A204.1 (cell line): ENCODE data around the gene RPP25L.

ENCODE experiments used
- FAIRE-seq: peaks from 2 replicates; lab custom pipeline; 2012; peaks lifted over from hg19 to GRCh38; lab: Jason Lieb, UNC

RPP25L gene

DNA sequence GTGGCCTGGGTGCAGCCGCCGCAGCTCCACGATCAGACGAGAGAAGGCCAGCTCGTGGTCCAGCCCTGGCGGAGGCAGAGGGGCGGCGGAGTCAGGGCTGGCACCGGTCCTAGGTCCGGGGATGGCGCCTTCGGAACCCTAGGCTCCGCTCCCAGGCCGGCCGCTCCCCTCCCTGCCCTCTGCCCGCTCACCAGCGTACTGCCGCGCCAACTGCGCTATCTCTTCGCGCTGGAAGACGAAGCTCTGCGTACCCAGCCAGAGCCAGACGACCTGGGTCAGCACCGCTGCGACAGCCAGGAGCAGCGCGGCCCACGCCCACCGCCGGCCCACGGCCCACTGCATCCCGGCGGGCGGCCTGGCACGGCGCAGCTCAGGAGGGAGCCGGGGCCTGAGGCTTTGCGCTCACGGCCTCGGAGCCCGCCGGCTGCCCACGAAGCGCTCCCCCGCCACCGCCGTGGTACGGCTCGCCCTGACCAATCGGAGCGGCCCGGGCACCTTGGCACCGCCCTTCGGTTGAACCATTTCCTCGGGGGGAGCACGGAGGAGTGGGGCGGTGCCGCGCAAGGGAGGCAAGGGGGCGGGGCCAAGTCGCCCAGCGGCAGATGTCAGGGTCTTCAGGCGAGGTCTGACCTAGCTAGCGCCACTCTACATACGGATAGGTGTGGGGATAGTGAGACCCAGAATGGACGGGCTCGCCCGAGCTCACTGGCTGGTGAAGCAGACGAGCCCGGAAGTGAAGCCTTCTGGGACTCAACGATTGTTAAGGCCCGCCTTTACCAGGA lies 25.6 kb upstream of the RPP25L start, which contains the start of gene SIGMAR1:
Gene SIGMAR1, minus strand, starts transcription at position 432 of the 782 bp plus-strand sequence. Its CDS starts 90 bp downstream, at position 342.
- FAIRE-seq: no peak

DNA sequence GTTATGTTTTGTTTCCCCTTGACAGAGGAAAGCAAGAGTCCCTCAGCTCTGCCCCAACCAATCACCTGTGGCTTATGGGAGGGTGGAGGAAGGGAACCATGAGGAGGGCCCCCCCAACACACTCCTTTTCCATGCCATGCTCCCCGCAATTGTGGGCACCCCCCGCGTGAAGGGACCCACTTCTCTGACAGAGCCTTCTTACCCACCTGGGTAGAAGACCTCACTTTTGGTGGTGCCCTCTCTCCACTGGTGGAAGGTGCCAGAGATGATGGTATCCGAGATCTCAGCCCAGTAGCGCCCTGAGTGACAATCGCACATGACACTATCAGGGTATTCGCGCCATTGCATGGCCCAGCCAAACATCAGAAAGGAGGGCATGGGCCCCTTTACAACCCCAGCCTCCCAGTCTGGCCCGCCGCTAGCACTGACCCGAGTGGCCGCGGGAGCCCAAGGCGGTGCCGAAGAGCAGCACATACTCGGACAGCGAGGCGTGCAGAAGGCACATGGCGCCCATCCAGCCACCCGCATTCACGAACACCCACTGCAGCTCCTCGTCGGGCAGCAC lies 25.0 kb upstream of the RPP25L start:
- FAIRE-seq: no peak

DNA sequence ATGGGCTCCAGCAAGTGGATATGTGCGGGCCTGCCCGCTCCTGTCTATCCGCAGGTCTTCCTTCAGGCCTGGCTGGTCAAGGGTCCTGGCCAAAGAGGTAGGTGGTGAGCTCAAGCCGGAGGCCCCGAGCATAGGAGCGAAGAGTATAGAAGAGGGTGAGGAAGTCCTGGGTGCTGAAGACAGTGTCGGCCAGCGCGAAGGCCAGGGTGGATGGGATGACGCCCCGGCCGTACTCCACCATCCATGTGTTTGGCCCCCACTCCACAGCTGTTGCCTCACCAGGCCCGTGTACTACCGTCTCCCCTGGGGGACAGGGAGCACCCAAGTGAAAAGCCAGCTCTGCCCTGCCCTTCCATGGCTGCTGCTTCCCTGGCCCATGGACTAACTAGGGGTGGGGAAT lies 23.7 kb upstream of the RPP25L start:
- no peak for FAIRE-seq

DNA sequence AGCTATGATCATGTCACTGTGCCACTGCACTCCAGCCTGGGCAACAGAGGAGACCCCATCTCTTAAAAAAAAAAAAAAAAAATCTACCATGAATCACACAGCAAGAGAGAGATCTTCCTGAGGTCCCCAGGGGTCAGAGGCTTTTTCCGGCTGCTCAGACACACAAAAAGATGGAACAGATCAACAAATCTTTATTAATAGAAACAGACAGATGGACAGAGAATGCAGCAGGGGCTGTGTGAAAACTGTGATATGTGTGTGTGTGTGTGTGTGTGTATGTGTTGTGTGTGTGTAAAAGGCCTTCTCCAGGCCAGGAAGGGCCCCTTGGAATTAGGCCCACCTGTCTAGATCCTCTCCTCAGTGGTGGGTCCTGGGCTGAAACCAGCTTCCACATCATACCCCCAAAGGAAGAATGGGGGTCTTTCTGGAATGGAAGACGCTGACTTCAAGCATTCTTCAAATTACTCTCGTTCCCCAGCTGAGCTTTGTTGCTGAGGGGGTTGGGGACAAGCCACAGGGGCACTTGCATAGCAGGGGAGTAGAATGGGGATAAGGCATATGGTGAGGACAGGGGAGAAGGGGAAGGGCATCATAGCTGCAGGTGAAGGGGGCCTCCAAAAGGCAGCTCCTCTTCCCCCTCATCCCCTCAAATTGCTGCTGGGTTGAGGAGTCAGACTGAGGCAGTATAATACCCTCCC lies 22.8 kb upstream of the RPP25L start:
- no peak for FAIRE-seq

DNA sequence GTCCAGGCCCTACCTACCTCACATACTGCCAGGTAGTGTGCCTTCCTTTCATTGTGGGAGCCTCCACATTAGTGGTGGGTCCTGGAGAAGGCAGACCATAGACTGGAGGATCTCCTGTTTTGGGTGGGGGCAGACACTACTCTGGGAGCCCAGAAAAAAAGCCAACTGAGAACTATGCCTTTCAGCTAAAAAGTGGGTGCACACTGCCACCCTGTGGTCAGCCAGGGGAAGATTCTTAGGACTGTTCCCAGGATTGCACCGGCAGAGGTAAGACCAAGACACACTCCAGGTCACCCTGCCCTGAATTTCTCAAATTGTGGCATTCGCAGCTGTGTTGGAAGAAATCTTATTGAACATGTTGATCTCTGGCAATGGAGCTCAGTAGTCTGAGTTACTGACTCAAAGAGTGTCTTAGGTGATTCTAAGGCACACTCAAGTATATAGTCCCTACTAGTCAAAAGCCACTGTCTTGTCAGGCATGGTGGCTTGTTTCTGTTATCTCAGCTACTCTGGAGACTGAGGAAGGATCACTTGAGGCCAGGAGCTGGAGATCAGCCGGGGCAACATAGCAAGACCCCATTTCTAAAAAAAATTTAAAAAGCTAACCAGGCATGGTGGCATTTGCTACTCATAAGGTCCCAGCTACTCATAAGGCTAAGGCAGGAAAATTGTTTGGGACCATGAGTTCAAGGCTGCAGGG lies 22.1 kb upstream of the RPP25L start:
- peak; percentile 21 for FAIRE-seq

DNA sequence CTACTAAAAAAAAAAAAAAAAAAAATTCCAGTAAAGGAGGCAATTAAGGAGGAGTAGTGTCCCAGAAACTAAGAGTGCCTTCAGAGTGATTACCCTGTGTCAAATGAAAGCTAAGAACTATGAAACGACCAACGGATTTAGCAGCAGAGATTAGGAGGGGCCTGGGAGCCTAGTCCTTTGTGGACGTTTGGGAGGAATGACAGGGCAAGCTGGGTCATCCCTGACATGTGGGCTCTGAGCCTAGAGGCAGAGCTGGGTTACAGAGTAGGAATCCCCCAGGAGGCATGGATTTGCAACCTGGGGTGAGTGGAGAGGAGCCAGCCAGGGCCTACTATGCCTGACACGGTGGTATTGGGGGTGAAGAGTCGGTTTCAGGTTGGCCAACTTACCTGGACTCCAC lies 21.3 kb upstream of the RPP25L start:
- FAIRE-seq: no peak

DNA sequence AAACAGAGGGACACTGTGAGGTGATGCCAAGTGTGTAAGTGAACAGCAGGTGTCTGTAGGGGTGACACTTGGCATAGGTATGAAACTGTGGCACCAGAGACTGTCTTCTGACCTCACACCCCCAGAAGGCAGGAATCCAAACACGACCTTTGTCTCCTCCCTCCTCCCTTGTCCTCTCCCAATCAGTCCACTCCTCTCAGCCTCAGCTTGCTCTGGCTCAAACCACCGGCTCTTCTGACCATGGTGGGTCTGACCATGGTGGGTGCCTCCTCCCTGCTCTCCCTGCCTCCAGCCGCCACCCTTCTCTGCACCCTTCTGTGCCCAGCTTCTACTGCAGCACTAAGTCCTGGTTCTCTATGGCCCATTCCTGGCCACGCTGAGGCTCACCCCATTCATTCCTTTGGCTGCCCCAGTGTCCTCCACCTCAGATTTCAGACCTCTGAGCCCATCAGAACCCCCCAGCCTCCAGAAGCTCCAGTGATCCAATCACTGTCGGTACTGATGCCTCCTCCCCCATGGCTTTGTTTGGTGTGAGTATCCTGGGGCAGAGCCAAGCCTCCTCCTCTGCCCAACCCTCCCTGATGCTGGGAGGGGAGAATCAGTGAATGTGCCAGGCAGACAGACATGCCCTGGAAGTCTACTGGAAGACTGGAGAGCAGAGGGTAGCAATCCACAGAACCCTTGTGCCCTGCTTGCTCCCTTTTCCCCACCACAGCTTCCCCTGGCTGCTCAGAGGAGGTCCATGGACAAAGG lies 18.7 kb upstream of the RPP25L start:
- no peak for FAIRE-seq

DNA sequence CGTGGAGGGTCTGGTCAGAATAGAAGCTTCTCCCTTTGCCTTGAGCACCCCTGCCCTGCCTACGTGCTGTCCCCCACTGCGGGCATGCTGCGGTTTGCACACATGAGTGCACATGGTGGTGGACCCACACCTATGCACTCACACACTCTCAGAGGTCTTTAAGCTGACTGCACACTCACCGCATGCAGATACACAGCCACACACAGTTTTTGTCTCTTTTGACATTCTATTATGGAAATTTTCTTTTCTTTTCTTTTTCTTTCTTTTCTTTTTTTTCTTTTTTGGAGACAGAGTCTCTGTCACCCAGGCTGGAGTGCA lies 17.6 kb upstream of the RPP25L start:
- no peak for FAIRE-seq

DNA sequence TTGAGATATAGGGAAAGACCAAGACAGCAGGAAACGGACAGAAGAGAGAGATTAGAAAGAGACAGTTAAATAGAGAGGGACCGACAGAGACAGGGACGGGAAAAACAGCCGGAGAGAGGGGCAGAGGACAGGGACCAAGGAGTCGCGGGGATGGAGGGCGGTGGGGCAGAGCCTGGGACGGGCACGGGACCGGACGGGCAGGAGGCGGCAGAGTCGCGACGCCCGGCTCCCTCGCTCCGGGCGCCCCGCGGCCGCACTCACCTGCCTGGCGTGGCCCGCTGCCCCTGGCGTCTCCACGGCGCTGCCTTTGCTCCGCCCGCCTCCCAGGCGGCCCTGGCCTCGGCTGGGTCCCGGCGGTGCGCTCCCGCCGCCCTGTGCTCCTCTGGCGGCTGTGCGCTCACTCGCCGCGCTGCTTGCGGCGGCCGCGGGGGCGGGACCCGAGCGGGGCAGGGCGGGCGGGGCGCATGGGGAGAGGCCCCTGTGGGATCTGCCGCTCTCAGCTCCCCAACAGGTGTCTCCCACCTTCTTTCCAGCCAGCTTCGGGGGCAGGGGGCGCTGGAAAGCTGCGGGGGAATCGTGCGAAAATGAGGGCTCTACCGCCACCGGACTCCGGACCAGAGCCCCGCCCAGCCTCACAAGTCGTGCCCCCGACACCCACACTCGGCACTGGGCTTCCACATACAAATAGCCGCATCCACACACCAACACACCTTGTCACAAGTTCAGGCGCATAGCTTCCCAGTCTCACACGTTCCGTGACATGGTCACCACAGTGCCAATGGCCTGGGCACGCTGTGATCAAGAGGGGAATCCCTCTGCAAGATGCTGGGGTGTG lies 17.0 kb upstream of the RPP25L start, which contains the start of gene ARID3C:
Gene ARID3C, minus strand, starts transcription at position 411 of the 835 bp plus-strand sequence. CDS start 1,052 bp downstream, outside the sequence.
- no peak for FAIRE-seq

DNA sequence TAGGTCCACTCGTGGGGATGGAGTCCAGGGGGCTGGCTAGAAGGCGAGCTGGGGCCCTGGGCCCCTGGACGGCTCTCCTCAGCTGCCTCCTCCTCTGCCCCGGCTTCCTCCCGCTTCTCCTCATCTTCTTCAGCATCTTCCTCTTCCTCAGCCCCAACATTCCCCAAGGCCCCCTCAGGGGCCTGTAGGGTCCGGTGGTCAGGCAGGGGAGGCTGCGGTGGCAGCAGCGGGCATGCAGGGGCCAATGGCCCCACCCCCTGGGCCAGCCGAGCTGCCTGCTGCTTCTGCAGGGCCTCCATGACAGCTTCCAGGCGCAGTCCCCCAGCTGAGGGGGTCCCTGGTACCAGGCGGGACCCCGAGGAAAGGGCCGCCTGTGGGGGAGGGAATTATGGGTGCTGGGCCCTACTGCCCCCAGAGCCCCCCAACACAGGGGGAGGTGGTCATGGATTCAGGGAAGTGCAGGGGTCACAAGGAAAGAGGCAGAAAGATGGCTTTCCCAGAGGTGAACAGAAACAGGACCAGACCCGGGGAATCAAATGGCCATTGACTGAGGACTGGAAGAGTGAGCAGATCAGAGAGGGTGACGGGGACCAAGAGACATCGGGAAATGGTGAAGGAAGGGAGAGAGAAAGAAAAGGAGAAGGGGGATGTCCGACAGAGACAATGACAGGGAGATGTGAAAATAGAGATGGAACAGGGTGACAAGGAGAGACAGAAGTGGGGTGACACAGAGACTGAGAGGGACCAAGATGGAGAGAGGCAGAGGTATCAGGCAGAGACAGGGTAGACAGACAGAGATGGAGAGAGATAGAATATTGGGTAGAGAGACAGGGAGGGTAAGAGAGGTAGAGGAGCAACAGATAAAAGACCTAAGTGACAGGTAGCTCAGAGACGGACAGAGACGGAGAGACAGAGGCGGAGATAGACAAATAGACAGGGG lies 16.1 kb upstream of the RPP25L start:
- no peak for FAIRE-seq

DNA sequence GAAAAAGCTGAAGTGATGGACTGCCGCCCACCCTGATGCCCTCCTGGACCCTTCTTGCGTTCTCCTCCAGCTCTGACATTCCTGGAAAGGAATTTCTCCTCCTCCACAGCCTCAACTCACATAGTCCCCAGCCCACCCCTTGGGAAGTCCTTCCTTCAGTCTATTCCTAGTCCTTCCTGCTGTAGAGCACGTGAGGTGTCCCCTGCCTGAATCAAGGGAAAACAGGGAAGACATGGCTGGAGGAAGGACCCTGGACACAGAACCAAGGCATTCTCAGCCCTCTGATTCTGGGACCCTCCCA lies 13.2 kb upstream of the RPP25L start:
- FAIRE-seq: no peak

DNA sequence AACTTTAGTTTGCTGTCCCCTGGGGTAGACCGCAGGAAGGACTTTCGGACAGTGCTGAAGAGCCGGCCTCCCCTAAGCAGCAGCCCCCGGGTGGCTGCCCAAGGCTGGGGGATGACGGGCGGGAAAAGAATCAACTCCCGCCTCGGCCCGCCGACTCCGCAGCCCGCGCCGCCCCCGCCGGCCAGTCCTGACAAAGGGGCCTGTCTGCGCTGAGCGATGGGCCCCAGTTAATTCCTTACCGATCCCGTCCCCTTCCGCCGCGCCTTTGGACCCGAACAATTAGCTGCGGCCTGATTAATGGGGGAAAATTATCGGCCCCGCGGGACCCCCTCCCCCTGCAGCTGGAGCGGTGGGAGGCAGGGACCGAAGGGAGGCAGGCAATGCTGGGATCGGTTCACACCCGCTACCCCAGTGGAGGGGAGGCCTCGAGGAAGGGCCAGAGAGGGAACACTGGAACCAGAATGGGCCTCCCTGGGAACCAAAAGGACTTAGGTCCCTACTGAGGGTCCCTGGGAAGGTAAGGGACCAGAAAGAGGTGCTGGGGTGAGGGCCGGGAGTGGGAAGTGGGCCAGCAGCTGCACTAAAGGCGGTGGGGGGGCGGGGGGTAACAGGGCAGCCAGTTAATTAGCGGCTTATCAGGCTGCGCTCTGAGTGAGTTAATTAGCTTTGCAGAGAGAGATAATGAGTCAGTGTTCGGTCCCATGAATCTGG lies 12.7 kb upstream of the RPP25L start:
- no peak for FAIRE-seq

DNA sequence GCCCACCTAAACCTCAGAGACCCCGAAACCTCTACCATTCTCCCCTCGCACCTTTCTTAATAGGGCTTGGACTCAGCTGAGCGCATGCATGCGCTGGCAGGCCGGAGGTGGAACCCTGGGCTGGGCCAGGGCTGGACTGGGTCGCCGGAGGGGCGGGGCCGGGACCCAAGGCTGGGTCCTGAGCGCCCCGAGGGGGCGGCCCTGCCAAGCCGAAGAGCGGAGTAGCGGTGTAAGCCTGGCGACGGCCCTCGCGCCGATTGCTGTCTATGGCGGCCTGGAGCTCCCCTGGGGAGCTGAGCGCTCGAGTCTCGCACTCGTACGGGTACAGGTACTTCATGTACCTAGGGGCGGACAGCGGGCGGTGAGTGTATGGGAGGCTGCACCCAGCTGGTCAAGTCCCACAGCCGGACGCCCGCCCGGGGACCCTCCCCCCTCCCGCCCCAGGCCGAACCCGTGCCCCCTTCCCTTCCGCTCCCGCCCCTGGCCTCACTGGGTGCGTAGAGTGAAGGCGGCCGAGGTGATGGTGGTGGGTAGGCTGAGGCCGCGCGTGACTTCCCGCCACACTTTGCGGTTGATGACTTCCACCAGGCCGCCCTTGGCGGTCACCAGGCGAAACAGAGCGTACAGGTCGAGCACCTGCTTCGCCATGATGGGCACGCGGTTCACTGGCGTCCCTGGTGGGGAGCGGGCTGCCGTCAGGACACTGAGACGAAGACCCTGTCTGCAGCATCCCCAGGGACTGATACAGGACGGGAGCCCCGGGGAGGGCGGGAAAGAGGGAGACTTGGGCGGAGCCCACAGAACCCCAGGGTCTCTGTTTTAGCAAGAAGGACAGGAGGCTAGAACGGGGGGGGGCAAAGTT lies 11.7 kb upstream of the RPP25L start:
- FAIRE-seq: no peak

DNA sequence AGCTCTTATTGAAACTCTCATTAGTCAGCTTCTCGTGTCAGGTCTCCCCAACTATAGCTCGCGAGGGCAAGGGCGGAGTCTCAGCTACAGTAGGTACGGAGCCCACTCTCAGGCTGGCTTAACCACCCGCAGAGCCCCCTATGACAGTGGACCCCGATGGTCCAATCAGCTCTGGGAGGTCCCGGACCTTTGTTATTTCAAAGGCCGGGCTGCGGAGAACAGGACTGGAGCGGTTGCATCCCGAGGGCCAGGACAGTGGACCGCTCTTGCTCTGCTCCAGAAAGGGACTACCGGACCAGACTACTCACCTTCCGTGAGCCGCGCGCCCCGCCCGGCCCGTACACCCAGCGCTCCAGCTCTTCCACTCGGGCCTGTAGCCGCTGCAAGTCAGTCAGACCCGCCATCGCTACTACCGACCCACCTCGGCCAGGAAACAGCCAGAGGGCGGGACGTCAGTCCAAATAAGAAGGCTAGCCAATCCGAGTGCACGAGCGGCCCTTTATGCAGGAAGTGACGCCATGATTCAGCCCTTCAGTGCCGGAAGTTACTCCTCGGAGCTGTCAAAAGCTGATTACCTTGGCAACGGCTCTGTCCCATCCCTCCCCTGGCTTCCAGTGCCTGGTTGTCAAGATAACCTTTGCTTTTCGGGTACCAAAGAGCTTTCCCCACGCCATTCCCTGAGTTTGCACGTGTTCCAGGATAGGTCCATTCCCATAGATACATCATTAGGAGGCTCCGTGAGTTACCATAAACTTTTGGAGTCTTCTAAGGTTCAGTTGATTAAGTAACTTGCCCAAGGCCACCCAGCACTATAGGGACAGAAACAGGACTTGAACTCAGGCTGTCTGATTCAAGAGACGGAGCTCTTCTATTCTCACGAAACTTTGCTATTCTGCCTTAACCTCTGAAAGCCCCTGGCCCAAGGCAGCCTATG lies 8.4 kb upstream of the RPP25L start, which contains the start of gene DCTN3:
Gene DCTN3, minus strand, starts transcription at position 435 of the 934 bp plus-strand sequence. Its CDS starts 31 bp downstream, at position 404.
- peak; percentile 96 for FAIRE-seq

DNA sequence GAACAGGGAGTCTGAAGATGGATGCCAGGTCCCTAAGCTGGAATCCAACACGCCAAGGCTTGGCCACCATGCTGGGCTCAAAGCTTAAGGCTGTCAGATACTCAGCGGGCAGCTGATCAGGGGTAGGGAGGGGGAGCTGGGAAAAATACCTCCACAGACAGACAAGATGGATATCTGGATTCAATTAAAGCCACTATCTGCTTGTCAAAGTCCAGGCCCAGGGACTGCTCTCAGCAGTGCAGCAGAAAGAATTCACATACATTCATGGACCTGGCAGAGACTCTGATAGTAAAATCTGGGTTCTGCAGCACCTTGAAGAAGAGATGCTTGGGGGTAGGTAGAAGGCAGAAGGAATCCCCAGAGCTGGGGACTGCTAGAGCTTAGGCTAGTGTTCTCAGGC lies 3.2 kb upstream of the RPP25L start:
- FAIRE-seq: no peak

DNA sequence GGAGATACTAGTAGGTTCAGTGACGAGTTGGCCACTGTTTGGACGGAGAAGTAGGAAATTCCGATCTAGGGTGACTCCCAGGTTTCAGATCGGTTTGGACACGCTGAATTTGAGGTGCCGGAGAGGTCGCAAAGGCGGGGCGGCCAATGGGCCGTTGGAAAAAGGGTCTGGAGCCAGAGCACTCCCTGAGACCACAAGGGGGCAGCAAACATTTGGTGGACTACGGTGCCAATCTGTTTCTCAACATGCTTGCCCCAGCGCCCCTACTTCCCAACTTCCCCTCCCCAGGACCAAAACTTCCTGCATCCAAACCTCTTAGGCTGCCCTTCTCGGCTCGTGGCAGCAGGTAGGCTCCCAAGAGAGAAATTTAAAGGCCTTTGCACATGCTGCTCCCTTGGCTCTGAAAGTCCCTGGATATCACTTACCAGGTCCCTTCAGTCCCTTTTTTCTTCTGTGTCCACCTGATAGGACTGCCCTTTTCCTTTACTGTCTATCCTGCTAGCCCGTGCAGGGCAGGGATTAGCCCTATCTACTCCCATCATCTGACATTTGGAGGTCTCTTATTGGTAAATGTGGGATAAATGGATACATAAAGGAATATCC lies 992 bp upstream of the RPP25L start:
- peak; percentile 39 for FAIRE-seq
